HUES48 (cell line): Measurements from ENCODE around the gene WFDC9.

Source experiments
- H3K27ac ChIP-seq: one replicate; pipeline ENCODE4 v1.7.0; 2013; ENCODE audit warnings: low read depth, low read length, inconsistent platforms
- H3K27me3 ChIP-seq: 2 replicates; pipeline ENCODE4 v1.6.1; 2013; ENCODE audit warnings: mild to moderate bottlenecking, low read length; ENCODE audit not compliant: control insufficient read depth, insufficient read depth
- H3K36me3 ChIP-seq: 2 replicates; pipeline ENCODE4 v1.6.1; 2013; ENCODE audit warnings: low read length; ENCODE audit not compliant: control insufficient read depth, insufficient read depth
- H3K4me1 ChIP-seq: 2 replicates; pipeline ENCODE4 v1.6.1; 2013; ENCODE audit warnings: mild to moderate bottlenecking, low read length; ENCODE audit not compliant: control insufficient read depth, insufficient read depth
- H3K4me3 ChIP-seq: 2 replicates; pipeline ENCODE4 v1.5.1; 2013; ENCODE audit warnings: mild to moderate bottlenecking, low read depth, low read length
- H3K9ac ChIP-seq: 2 replicates; pipeline ENCODE4 v1.6.1; 2013; ENCODE audit warnings: mild to moderate bottlenecking, low read depth, low read length, moderate library complexity
- H3K9me3 ChIP-seq: 2 replicates; pipeline ENCODE4 v1.6.1; 2013; ENCODE audit warnings: low read length; ENCODE audit not compliant: control insufficient read depth, insufficient read depth

WFDC9 gene

DNA sequence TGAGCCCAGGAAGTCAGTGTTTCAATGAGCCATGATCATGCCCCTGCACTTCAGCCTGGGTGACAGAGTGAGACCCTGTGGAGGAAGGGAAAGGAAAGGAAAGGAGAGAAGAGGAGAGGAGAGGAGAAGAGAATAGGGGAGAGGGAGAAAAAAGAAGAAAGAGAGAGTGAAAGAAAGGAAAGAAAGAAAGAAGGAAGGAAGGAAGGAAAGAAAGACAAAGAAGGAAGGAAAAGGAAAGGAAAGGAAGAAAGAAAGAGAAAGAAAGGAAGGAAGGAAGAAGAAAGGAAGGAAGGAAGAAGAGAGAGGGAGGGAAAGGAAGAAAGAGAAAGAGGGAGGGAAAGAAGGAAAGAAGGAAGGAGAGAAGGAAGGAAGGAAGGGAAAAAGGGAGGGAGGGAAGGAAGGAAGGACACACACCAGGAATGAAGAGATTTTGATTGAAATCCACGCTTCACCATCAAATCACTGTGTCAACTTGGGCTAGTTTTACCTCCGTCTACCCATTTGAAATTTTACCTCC lies 66.3 kb downstream of the WFDC9 start:
- Histone ChIP-seq H3K9me3 (no peaks in the 10 kb centered on the region), H3K4me3 (no peak overlapping the region), H3K4me1 (no peaks in the 10 kb centered on the region), H3K27ac (no peak overlapping the region), H3K27me3 (no peaks in the 10 kb centered on the region), H3K9ac (no peak overlapping the region), H3K36me3 (no peaks in the 10 kb centered on the region)
